GM21619 (cell line): Measurements from ENCODE around the gene PDYN.

Source experiments
- ATAC-seq: cut with Tn5 transposase; IDR thresholded peaks from one replicate; pipeline ENCODE4 v1.9.1; 2021; ENCODE audit not compliant: unreplicated experiment

Gene PDYN

DNA sequence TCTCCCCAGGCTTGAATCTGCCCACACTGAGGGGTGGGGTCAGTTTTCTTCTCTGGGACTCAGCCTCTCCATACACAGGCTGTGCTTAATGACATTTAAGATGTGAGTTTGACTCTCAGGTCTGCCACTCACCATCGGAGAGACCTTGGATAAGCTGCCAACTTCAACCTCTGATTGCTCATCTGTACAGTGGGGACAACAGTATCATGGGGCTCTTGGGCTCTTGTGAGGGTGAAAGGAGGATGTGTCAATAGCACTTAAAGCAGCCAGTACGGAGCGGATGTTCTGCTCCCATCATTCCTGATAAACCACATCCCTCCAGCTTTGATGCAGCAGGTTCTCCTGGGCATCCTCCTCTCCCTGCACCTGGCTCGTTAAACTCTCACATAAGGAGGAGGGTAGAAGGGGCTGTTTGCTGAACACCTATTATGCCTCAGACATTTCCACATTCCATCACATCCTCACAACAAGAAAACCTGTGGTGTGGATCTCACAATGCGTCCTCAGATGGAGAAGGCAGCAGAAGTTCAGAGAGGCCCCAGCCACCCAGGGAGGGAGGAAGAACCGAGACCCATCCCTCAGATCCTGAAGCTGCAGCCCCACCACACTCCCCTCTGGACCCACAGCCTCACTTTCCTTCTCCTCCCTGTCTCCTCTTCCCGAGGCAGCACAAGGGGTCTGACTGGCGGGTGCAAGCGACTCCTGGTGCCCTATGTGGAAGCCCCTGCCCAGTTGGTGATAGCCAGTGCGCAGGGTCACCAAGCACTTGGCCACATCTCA lies 1.9 kb upstream of the PDYN start:
- ATAC-seq, result no peak

DNA sequence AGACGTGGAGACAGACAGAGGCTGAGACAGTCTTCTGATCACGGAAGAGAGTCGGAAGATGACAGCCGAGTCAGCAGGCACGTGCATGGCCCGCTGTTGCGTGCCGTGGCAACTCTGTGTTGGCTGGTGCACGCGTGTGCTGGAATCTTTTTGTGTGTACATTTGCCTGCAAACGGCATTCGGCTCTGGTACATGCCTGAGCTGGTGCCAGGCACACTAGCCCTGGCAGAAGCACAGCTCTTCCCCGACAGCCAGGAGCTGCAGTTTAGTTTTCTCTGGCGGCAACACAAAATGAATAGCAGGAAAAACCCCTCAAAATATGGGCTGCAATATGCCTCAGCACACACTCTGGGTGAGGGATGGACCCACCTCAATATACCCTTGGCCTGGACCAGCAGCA lies 769 bp upstream of the PDYN start:
- ATAC-seq, result no peak

GRCh38 chr20:1992359-1993110 lies 1.3 kb downstream of the PDYN start:
- ATAC-seq, result no peak

- ATAC-seq, result no peak
Measured at GRCh38 chr20:1987826-1988225, 6.0 kb downstream of the PDYN start.

DNA sequence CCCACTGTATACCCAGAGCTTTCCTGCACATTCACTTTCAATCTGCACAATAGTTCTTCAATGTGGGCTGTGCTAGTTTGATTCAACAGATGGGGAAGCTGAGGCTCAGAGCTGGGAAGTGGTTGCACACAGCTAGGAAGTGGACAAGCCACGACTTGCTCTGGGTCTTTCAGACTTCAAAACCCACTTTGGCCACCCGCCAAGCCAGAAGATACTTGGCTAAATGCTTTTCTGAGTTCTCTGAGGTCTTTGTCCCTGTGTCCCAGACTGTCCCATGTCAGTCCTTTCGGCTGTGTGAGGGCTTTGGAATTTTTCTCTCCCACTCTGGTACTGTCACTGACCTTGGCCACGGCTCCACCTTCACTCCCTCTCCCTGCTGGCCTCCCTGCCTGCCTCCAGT lies 10.6 kb downstream of the PDYN start:
- no peak for ATAC-seq

- no peak for ATAC-seq
Measured at GRCh38 chr20:1982686-1983085, 11.2 kb downstream of the PDYN start.

- ATAC-seq, result no peak
Measured at GRCh38 chr20:1979106-1979778, 14.6 kb downstream of the PDYN start.

- ATAC-seq, result no peak
Measured at GRCh38 chr20:1975291-1975690, 18.6 kb downstream of the PDYN start.

GRCh38 chr20:1973601-1974440 lies 20.0 kb downstream of the PDYN start:
- no peak for ATAC-seq

- no peak for ATAC-seq
Measured at GRCh38 chr20:1971893-1972586, 21.8 kb downstream of the PDYN start.

DNA sequence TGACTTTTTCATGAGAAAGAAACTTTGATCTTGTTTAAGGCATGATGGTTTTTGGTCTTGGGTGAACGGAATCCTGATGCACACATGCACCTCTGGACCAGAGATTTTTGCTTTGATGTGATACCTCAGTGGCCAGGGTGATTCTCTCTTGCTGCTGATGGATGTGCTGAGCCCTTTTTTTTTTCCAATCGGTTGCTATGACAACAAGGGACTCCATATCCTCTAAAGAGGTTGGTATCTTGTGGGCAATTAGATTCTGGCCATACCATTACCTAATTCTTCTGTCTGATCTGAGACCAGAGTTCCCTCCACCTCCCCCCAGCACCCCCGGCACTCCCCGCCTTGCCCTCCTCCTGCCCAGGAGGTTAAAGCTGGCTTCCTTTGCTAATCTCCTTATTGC lies 24.9 kb downstream of the PDYN start:
- ATAC-seq, result no peak

DNA sequence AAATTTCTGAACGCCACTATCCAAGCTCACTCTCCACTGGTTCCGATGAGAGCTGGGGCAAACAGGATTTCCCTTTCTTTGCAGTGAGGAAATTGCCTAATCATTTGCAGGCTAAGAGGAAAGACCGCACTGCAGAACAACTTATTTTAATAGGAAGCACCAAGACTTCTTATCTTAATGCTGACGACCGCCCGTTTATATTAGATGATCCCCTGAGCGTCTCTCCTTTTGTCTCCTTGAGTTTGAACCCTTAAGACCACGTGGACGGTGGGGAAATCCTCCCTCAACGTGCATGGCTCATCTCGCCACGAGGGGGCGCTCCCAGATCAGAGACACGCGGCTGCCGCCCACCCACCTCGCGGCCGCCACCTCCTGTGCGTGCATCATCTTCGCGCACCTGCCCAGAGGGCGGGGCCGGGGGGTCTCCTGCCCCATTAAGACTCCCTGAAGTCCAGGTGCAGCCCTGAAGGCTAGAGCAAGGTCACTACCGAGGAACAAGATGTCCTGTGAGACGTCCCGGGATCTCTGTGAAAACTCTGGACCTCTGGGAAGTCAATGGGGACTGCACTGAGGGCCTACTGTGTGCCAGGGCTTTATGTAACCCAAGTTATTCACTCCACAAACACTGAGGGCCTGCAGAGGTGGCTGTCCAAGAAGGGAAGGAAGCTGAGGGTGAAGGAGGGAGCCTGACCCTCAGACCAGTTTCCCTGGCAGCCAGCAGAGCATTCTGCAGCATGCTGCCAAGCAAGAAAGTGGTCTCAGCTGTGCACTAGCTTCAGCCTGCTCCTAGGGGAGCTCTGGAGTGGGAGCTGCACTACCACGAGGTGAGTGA lies 28.1 kb downstream of the PDYN start:
- ATAC-seq, result no peak

- no peak for ATAC-seq
Measured at GRCh38 chr20:1964659-1965405, 29.0 kb downstream of the PDYN start.

GRCh38 chr20:1964061-1964460 lies 29.8 kb downstream of the PDYN start:
- no peak for ATAC-seq

DNA sequence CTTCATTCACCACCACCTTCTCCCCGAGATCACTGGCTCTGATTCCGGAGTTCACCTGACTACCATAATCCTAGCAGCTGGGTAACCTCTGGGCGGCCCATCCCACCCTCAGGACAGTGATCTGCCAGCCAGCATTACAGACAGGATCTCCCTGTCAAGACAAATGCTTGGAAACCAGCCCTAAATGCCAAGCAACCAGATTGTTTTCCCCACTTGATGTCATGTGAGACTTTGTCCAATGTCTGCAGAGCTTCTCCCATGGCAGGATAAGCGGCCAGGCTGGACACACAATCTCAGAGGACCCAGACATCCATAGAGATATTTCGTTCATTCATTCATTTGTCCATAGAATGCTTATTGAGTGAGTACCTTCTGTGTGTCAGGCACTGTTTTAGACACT lies 32.5 kb downstream of the PDYN start:
- ATAC-seq, result no peak

- no peak for ATAC-seq
Measured at GRCh38 chr20:1959156-1959555, 34.7 kb downstream of the PDYN start.

DNA sequence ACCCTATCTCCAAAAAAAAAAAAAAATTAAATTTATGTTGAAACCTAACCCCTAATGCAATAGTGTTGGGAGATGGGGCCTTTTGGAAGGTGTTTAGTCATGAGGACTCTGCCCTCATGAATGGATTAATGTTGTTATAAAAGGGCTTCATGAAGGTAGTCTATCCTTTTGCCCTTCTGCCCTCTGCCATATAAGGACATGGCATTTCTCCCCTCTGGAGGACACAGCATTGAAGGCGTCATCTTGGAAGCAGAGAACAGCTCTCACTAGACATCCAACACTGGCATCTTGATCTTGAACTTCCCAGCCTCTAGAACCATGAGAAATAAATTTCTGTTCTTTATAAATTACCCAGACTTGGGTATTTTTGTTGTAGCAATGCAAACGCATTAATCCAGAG lies 35.4 kb downstream of the PDYN start:
- no peak for ATAC-seq

DNA sequence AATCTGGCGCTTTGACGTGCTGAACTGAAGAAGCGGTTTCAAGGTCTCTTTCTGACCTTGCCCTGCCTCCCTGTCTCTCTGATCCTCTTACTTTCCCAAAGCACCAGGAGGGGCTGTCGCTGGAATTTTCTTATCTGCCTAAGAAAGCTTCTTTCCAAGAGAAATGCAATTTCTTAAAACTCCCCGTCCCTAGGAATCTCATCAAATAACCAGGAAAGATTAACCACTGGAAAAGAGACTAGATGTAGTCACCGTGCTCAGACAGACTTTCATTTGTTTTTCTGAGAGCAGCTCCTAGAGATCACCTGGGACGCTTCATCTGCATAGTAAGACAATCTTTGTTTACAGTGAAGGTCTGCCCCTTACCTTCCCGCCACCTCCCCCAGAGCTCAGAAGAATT lies 38.6 kb downstream of the PDYN start:
- no peak for ATAC-seq

GRCh38 chr20:1953621-1954020 lies 40.2 kb downstream of the PDYN start:
- ATAC-seq, result no peak
